ENCODE data around the gene ITGAX. TPM values are rescaled to one million over a fixed set of nuclear protein-coding genes. Genes with fewer than 3 reads are reported as not detected.

The ITGAX gene
- total and polyA plus RNA-seq, 4 donors = 1.1 to 9.6 (median 1.9) TPM

GRCh38 chr16:31400191-31400590, 45.2 kb downstream of the ITGAX start:
- Histone ChIP-seq H3K4me1 (ENCODE audit: control insufficient read depth in 4 of 4, insufficient read depth in 4 of 4, low read length in 3 of 4) (no peaks in the 10 kb centered on the region), H3K27ac (ENCODE audit: low read depth in 1 of 2, low read length in 2 of 2) (no peak overlapping the region), H3K4me3 (ENCODE audit: low read depth in 1 of 3, low read length in 3 of 3) (no peak overlapping the region), H3K9ac (ENCODE audit: low read depth in 1 of 2, low read length in 2 of 2) (no peak overlapping the region), H3K27me3 (ENCODE audit: control insufficient read depth in 4 of 4, insufficient read depth in 4 of 4, low read length in 3 of 4) (no peaks in the 10 kb centered on the region), H3K36me3 (ENCODE audit: control insufficient read depth in 4 of 4, insufficient read depth in 3 of 4, low read depth in 1 of 4, low read length in 3 of 4) (no peaks in the 10 kb centered on the region), H3K9me3 (ENCODE audit: control insufficient read depth in 4 of 4, low read length in 3 of 4) (peaks cover 0 to 3% (median 0%) of the 10 kb centered on the region in 4 donors)
- 86% methylated on average over 2 of the region's 2 CpGs for WGBS
- no peak for DNase-seq (ENCODE audit: low spot score)
- TF ChIP-seq HNF4G (IDR thresholded peaks at IDR 0.05) (no peak), NR2F2 (IDR thresholded peaks at IDR 0.05) (no peak), ZBTB33 (IDR thresholded peaks at IDR 0.05) (no peak), ATF3 (IDR thresholded peaks at IDR 0.05) (no peak), MAX (IDR thresholded peaks at IDR 0.05) (no peak)

- Histone ChIP-seq H3K27me3 (ENCODE audit: control insufficient read depth in 4 of 4, insufficient read depth in 4 of 4, low read length in 3 of 4) (no peaks in the 10 kb centered on the region), H3K4me1 (ENCODE audit: control insufficient read depth in 4 of 4, insufficient read depth in 4 of 4, low read length in 3 of 4) (no peaks in the 10 kb centered on the region), H3K9ac (ENCODE audit: low read depth in 1 of 2, low read length in 2 of 2) (no peak overlapping the region), H3K36me3 (ENCODE audit: control insufficient read depth in 4 of 4, insufficient read depth in 3 of 4, low read depth in 1 of 4, low read length in 3 of 4) (no peaks in the 10 kb centered on the region), H3K27ac (ENCODE audit: low read depth in 1 of 2, low read length in 2 of 2) (no peak overlapping the region), H3K4me3 (ENCODE audit: low read depth in 1 of 3, low read length in 3 of 3) (no peak overlapping the region), H3K9me3 (ENCODE audit: control insufficient read depth in 4 of 4, low read length in 3 of 4) (peaks cover 0 to 3% (median 0%) of the 10 kb centered on the region in 4 donors)
- 85% methylated on average over 11 of the region's 11 CpGs for WGBS
- no peak for DNase-seq (ENCODE audit: low spot score)
- no peak for TF ChIP-seq RAD21 (IDR thresholded peaks at IDR 0.05)
- no peak for TF ChIP-seq HNF4G (IDR thresholded peaks at IDR 0.05)
- TF ChIP-seq YY1 (IDR thresholded peaks at IDR 0.05) = no peak
- no peak for TF ChIP-seq CTCF (IDR thresholded peaks at IDR 0.05; ENCODE audit: low read depth, low read length, missing input control)
- TF ChIP-seq JUND (IDR thresholded peaks at IDR 0.05) = no peak
- TF ChIP-seq TAF1 (conservative IDR thresholded peaks at IDR 0.05) = no peak
- TF ChIP-seq NR2F2 (IDR thresholded peaks at IDR 0.05) = no peak
- no peak for TF ChIP-seq GABPA (IDR thresholded peaks at IDR 0.05 in 1 of 2, conservative IDR thresholded peaks at IDR 0.05 in 1 of 2)
- no peak for TF ChIP-seq MAX (IDR thresholded peaks at IDR 0.05)
- TF ChIP-seq RXRA (IDR thresholded peaks at IDR 0.05) = no peak
- no peak for TF ChIP-seq FOXA1 (IDR thresholded peaks at IDR 0.05)
Observed at GRCh38 chr16:31401436-31401835, 46.5 kb downstream of the ITGAX start.

GRCh38 chr16:31402687-31403086, 47.7 kb downstream of the ITGAX start:
- WGBS = 91% methylated on average over 1 of the region's 1 CpG
- no peaks in the 10 kb centered on the region for H3K36me3 ChIP-seq (ENCODE audit: control insufficient read depth in 4 of 4, insufficient read depth in 3 of 4, low read depth in 1 of 4, low read length in 3 of 4)
- H3K27ac ChIP-seq (ENCODE audit: low read depth in 1 of 2, low read length in 2 of 2) = no peak overlapping the region
- TF ChIP-seq ZBTB33 (IDR thresholded peaks at IDR 0.05) = no peak
- no peak for TF ChIP-seq NR2F2 (IDR thresholded peaks at IDR 0.05)
- no peak for TF ChIP-seq FOXA2 (IDR thresholded peaks at IDR 0.05)
- no peak for TF ChIP-seq HNF4A (conservative IDR thresholded peaks at IDR 0.05)
- TF ChIP-seq RAD21 (IDR thresholded peaks at IDR 0.05) = no peak
- TF ChIP-seq GABPA (IDR thresholded peaks at IDR 0.05 in 1 of 2, conservative IDR thresholded peaks at IDR 0.05 in 1 of 2) = no peak
- H3K4me3 ChIP-seq (ENCODE audit: low read depth in 1 of 3, low read length in 3 of 3) = no peak overlapping the region
- H3K9ac ChIP-seq (ENCODE audit: low read depth in 1 of 2, low read length in 2 of 2) = no peak overlapping the region
- no peaks in the 10 kb centered on the region for H3K4me1 ChIP-seq (ENCODE audit: control insufficient read depth in 4 of 4, insufficient read depth in 4 of 4, low read length in 3 of 4)
- no peaks in the 10 kb centered on the region for H3K27me3 ChIP-seq (ENCODE audit: control insufficient read depth in 4 of 4, insufficient read depth in 4 of 4, low read length in 3 of 4)
- peaks cover 0 to 3% (median 0%) of the 10 kb centered on the region in 4 donors for H3K9me3 ChIP-seq (ENCODE audit: control insufficient read depth in 4 of 4, low read length in 3 of 4)
- no peak for DNase-seq (ENCODE audit: low spot score)

Data from liver (tissue), 9 donors.